GM12878 (cell line): Measurements from ENCODE around the gene CCBE1. TPM values are rescaled to one million over a fixed set of nuclear protein-coding genes. Genes with fewer than 3 reads are reported as not detected.

Experiments used
- ATAC-seq: fragments of 200-7000 bp; cut with Tn5 transposase; 3 replicates; pipeline ENCODE4 v1.9.1; 2020; ENCODE audit warnings: mild to moderate bottlenecking, moderate library complexity
- BruUV-seq: library from RNA; stranded (reverse); fragments of 400-500 nt; replicated peaks from 2 replicates; lab custom pipeline; 2021; lab: Mats Ljungman, UMichigan
- CTCF ChIA-PET: fragments of 300-600 bp; sonication (Branson Sonifier 250); formaldehyde crosslinking; extraction: SDS; loops from one replicate; lab custom pipeline; 2021; ENCODE audit warnings: inconsistent platforms; lab: Yijun Ruan, JAX
- POLR2A ChIA-PET: fragments of 350-600 bp; formaldehyde crosslinking; extraction: SDS; loops from one replicate; lab custom pipeline; 2021; ENCODE audit warnings: inconsistent platforms; lab: Charles Lee
- RAD21 ChIA-PET: fragments of 300-600 bp; sonication (Branson Sonifier 250); formaldehyde crosslinking; loops from one replicate; lab custom pipeline; 2023; ENCODE audit warnings: antibody characterized with exemption; ENCODE audit not compliant: unreplicated experiment; lab: Charles Lee
- SMC1A ChIA-PET: fragments of 300-600 bp; sonication (Branson Sonifier 250); formaldehyde crosslinking; loops from one replicate; lab custom pipeline; 2023; ENCODE audit not compliant: unreplicated experiment, uncharacterized antibody; lab: Charles Lee
- DNase-seq: peaks from one replicate; pipeline ENCODE4 v3.0.0-alpha.2; 2011; ENCODE audit warnings: low read depth, low spot score
- FAIRE-seq: peaks from 3 replicates; lab custom pipeline; 2011; peaks lifted over from hg19 to GRCh38; lab: Jason Lieb, UNC
- H2AFZ ChIP-seq: 2 replicates; pipeline ENCODE4 v1.6.0; 2011; ENCODE audit warnings: low read depth, low read length, control low read depth; ENCODE audit not compliant: control insufficient read depth
- H3K27ac ChIP-seq: 2 replicates; pipeline ENCODE4 v1.5.1; 2011; ENCODE audit warnings: control low read depth; ENCODE audit not compliant: control insufficient read depth, insufficient read depth
- H3K27me3 ChIP-seq, 2 experiments: replicated peaks in 1 of 2; 2 replicates each; pipeline versions ENCODE4 v1.6.0 to v1.6.1; 2011; ENCODE audit warnings: low read length in 1 of 2; ENCODE audit not compliant: control insufficient read depth in 2 of 2, insufficient read depth in 2 of 2
- H3K36me3 ChIP-seq, 2 experiments: 2 replicates each; pipeline ENCODE4 v1.5.1; 2011; ENCODE audit warnings: low read length in 1 of 2; ENCODE audit not compliant: control insufficient read depth in 2 of 2, insufficient read depth in 2 of 2
- H3K4me1 ChIP-seq: 2 replicates; pipeline ENCODE4 v1.6.1; 2011; ENCODE audit warnings: mild to moderate bottlenecking, low read length, moderate library complexity, mixed read lengths; ENCODE audit not compliant: control insufficient read depth, insufficient read depth
- H3K4me2 ChIP-seq: 2 replicates; pipeline ENCODE4 v1.6.0; 2011; ENCODE audit warnings: control low read depth; ENCODE audit not compliant: control insufficient read depth, insufficient read depth
- H3K4me3 ChIP-seq: fragments of 200-600 bp; sonication (generic); 2 replicates; pipeline ENCODE4 v1.5.1; 2016
- H3K79me2 ChIP-seq: 2 replicates; pipeline ENCODE4 v1.6.0; 2011; ENCODE audit warnings: low read length; ENCODE audit not compliant: control insufficient read depth, insufficient read depth
- H3K9ac ChIP-seq: 2 replicates; pipeline ENCODE4 v1.8.0; 2011; ENCODE audit warnings: low read length, control low read depth, mixed read lengths; ENCODE audit not compliant: control insufficient read depth, insufficient read depth
- H3K9me3 ChIP-seq: replicated peaks from 3 replicates; pipeline ENCODE4 v1.5.1; 2011; ENCODE audit warnings: mild to moderate bottlenecking, low read length; ENCODE audit not compliant: control insufficient read depth, insufficient read depth
- H4K20me1 ChIP-seq: 2 replicates; pipeline ENCODE4 v1.6.0; 2011; ENCODE audit not compliant: control insufficient read depth, insufficient read depth
- DPF2 ChIP-seq: fragments of 450-650 bp; IDR thresholded peaks from 2 replicates; pipeline ENCODE4 v1.6.1; 2017; ENCODE audit warnings: mild to moderate bottlenecking
- FOS ChIP-seq: IDR thresholded peaks from 3 replicates; pipeline ENCODE4 v1.6.1; 2011; ENCODE audit warnings: borderline replicate concordance; ENCODE audit not compliant: insufficient read length; ENCODE audit errors: extremely low read depth
- JUNB ChIP-seq: IDR thresholded peaks from 2 replicates; pipeline ENCODE4 v1.6.1; 2016; ENCODE audit warnings: antibody characterized with exemption, mild to moderate bottlenecking
- NFYB ChIP-seq: IDR thresholded peaks from 2 replicates; pipeline ENCODE4 v1.6.1; 2011; ENCODE audit warnings: low read depth, mild to moderate bottlenecking, low read length, improper control_type of control experiment, moderate library complexity; ENCODE audit not compliant: insufficient read depth
- RB1 ChIP-seq: fragments of 450-650 bp; formaldehyde crosslinking; IDR thresholded peaks from 2 replicates; pipeline ENCODE4 v1.6.1; 2017; ENCODE audit warnings: mild to moderate bottlenecking, borderline replicate concordance
- SIX5 ChIP-seq: IDR thresholded peaks from 2 replicates; pipeline ENCODE4 v1.6.1; 2011; ENCODE audit warnings: mild to moderate bottlenecking, low read depth, low read length, moderate library complexity; ENCODE audit not compliant: severe bottlenecking
- ZBTB33 ChIP-seq: fragments of 450-650 bp; IDR thresholded peaks from 2 replicates; pipeline ENCODE4 v1.6.1; 2017; ENCODE audit warnings: mild to moderate bottlenecking
- ZBTB4 ChIP-seq: fragments of 450-650 bp; formaldehyde crosslinking; IDR thresholded peaks from 2 replicates; pipeline ENCODE4 v1.4.0; 2022; ENCODE audit warnings: mild to moderate bottlenecking, moderate library complexity
- ZNF384 ChIP-seq: IDR thresholded peaks from 2 replicates; pipeline ENCODE4 v1.6.1; 2012; ENCODE audit warnings: low read depth, mild to moderate bottlenecking, low read length, improper control_type of control experiment, borderline replicate concordance
- WGBS: methylation state at CpG from one replicate; pipeline ENCODE4 v1.1.6; 2016; ENCODE audit warnings: low lambda C conversion rate; ENCODE audit not compliant: insufficient replicate concordance, insufficient coverage; ENCODE audit errors: missing lambda C conversion rate; 5-methylcytosine and 5-hydroxymethylcytosine counted together
- in situ Hi-C: fragments of 300-500 bp; cut with MboI; formaldehyde crosslinking; loops from 9 replicates; pipeline ENCODE4 v1.14.3; 2018; ENCODE audit warnings: mixed read lengths
- intact Hi-C: fragments of 100-400 bp; cut with micrococcal nuclease; formaldehyde crosslinking; loops from one replicate; pipeline ENCODE4 v1.14.2; 2022; ENCODE audit not compliant: unreplicated experiment
- polyA plus RNA-seq, 11 experiments: library from polyadenylated mRNA; depleted of rRNA in 4 of 11; unstranded in 6 of 11; stranded (reverse) in 5 of 11; fragments of >200 nt; fragmentation: Nextera tagmentation in 4 of 11; fragmentation: Illumina TruSeq in 1 of 11; extraction: Ambion mirVana in 4 of 11; extraction: Trizol in 1 of 11; gene quantifications; 1 replicate in 1 of 11; 2 replicates in 10 of 11; pipeline versions ENCODE4 v1.2.1 to v1.2.3, GENCODE V29; 2011 to 2016; ENCODE audit warnings: inconsistent platforms in 2 of 11, missing spikeins in 2 of 11, low read depth in 1 of 11
- total RNA-seq, 4 experiments: library from RNA; depleted of rRNA in 3 of 4; stranded (reverse); fragments of >200 nt in 3 of 4; fragmentation: Illumina TruSeq in 1 of 4; extraction: Trizol in 1 of 4; gene quantifications; 2 replicates each; pipeline versions ENCODE4 v1.2.1 to v1.2.3, GENCODE V29; 2013 to 2021

The CCBE1 gene
- total and polyA plus RNA-seq, 10 of the 15 experiments (the other 5 are each of a cell fraction or from before 2014, with no cell fraction given) = 0.03 to 0.49 (median 0.04) TPM; not detected in 7

- Histone ChIP-seq H3K4me2 (no peak overlapping the region), H3K27me3 (no peaks in the 10 kb centered on the region; a peak in 3 of 4 replicates), H3K79me2 (no peaks in the 10 kb centered on the region), H3K4me3 (no peak overlapping the region), H2AFZ (no peak overlapping the region), H3K9ac (no peak overlapping the region), H4K20me1 (no peaks in the 10 kb centered on the region), H3K4me1 (no peaks in the 10 kb centered on the region), H3K36me3 (no peaks in the 10 kb centered on the region), H3K27ac (no peak overlapping the region), H3K9me3 (no peaks in the 10 kb centered on the region)
- ChIA-PET RAD21 (no interaction called here), CTCF (no interaction called here), POLR2A (no interaction called here), SMC1A (interaction anchor here (1.2 kb wide), 1 partner anchor 51 kb away, joined by 3 read pairs; no protein-coding TSS in a partner anchor)
- in situ Hi-C loops = no loop called here
- DNase-seq (no peak), FAIRE-seq (no peak), ATAC-seq (no peak)
- TF ChIP-seq NFYB = no peak
- TF ChIP-seq SIX5 = no peak
- TF ChIP-seq DPF2 = no peak
- TF ChIP-seq ZNF384 = no peak
- no peak for TF ChIP-seq ZBTB4 (CRISPR knock-in tag)
- no peak for TF ChIP-seq ZBTB33
- no peak for TF ChIP-seq FOS
- no peak for TF ChIP-seq RB1
- TF ChIP-seq JUNB = no peak
- intact Hi-C loops = no loop called here
- no TSS peak for BruUV-seq
- WGBS = 0% methylated on average over 1 of the region's 1 CpG
These were observed 11.0 kb downstream of the CCBE1 start for GRCh38 chr18:59686260-59686659.
